ENCODE measurements around the gene VASP. TPM values are rescaled to one million over a fixed set of nuclear protein-coding genes. Genes with fewer than 3 reads are reported as not detected.

VASP gene
- total RNA-seq, 1 donor from 2014 or later = 32.6 TPM

- H2AFZ ChIP-seq (replicated peaks) = no peak overlapping the region
- H3K27ac Mint-ChIP-seq = no peak overlapping the region
- no peak for TF ChIP-seq EZH2phosphoT487 (IDR thresholded peaks at IDR 0.05)
- TF ChIP-seq CTCF (IDR thresholded peaks at IDR 0.05) = no peak
- TF ChIP-seq EZH2 (IDR thresholded peaks at IDR 0.05) = no peak
- peaks cover 58% of the 10 kb centered on the region for H4K20me1 ChIP-seq (ENCODE audit: low read depth)
- H3K4me1 Mint-ChIP-seq = peaks cover 4% of the 10 kb centered on the region
- peaks cover 2% of the 10 kb centered on the region for H3K27me3 Mint-ChIP-seq (ENCODE audit: insufficient read depth, low read depth)
- H3K4me3 ChIP-seq = no peak overlapping the region
- no peaks in the 10 kb centered on the region for H3K4me1 ChIP-seq
- H3K9ac ChIP-seq = no peak overlapping the region
- H3K27ac ChIP-seq = no peak overlapping the region
- H3K36me3 ChIP-seq = no peaks in the 10 kb centered on the region
- H3K4me2 ChIP-seq = no peak overlapping the region
- H3K4me3 Mint-ChIP-seq = no peak overlapping the region
- DNase-seq (ENCODE audit: low spot score) = no peak
- peaks cover 56% of the 10 kb centered on the region for H3K79me2 ChIP-seq (ENCODE audit: low read depth)
- H3K36me3 Mint-ChIP-seq = peaks cover 6% of the 10 kb centered on the region
- no peaks in the 10 kb centered on the region for H3K27me3 ChIP-seq
- no peaks in the 10 kb centered on the region for H3K9me3 ChIP-seq (ENCODE audit: low read depth)
- H3K9me3 Mint-ChIP-seq = no peaks in the 10 kb centered on the region
- peaks cover 5% of the 10 kb centered on the region for H3F3A ChIP-seq (ENCODE audit: low read depth)
Observed at GRCh38 chr19:45515081-45515624, 7.9 kb downstream of the VASP start.

GRCh38 chr19:45515807-45516401, 8.6 kb downstream of the VASP start:
- Histone ChIP-seq H3K27ac (no peak overlapping the region), H3K4me3 (no peak overlapping the region), H3K9me3 (ENCODE audit: low read depth) (no peaks in the 10 kb centered on the region), H3K79me2 (ENCODE audit: low read depth) (peaks cover 49% of the 10 kb centered on the region), H3K4me1 (no peaks in the 10 kb centered on the region), H3K9ac (no peak overlapping the region), H3K27me3 (no peaks in the 10 kb centered on the region), H3K36me3 (no peaks in the 10 kb centered on the region), H3K4me2 (no peak overlapping the region), H4K20me1 (ENCODE audit: low read depth) (peaks cover 51% of the 10 kb centered on the region), H3F3A (ENCODE audit: low read depth) (no peaks in the 10 kb centered on the region), H2AFZ (replicated peaks) (no peak overlapping the region)
- H3K27me3 Mint-ChIP-seq (ENCODE audit: insufficient read depth, low read depth) = peaks cover 2% of the 10 kb centered on the region
- no peak for DNase-seq (ENCODE audit: low spot score)
- TF ChIP-seq CTCF (IDR thresholded peaks at IDR 0.05) (no peak), EZH2 (IDR thresholded peaks at IDR 0.05) (no peak), EZH2phosphoT487 (IDR thresholded peaks at IDR 0.05) (no peak)
- peaks cover 6% of the 10 kb centered on the region for H3K36me3 Mint-ChIP-seq
- H3K9me3 Mint-ChIP-seq = no peaks in the 10 kb centered on the region
- peaks cover 4% of the 10 kb centered on the region for H3K4me1 Mint-ChIP-seq
- H3K4me3 Mint-ChIP-seq = no peak overlapping the region
- H3K27ac Mint-ChIP-seq = no peak overlapping the region

- Histone ChIP-seq H3K36me3 (no peaks in the 10 kb centered on the region), H3F3A (ENCODE audit: low read depth) (no peaks in the 10 kb centered on the region), H3K9me3 (ENCODE audit: low read depth) (no peaks in the 10 kb centered on the region), H2AFZ (replicated peaks) (no peak overlapping the region), H3K27me3 (no peaks in the 10 kb centered on the region), H3K4me3 (no peak overlapping the region), H3K27ac (no peak overlapping the region), H4K20me1 (ENCODE audit: low read depth) (peaks cover 40% of the 10 kb centered on the region), H3K4me1 (no peaks in the 10 kb centered on the region), H3K79me2 (ENCODE audit: low read depth) (peaks cover 35% of the 10 kb centered on the region), H3K4me2 (no peak overlapping the region), H3K9ac (no peak overlapping the region)
- Mint-ChIP-seq H3K4me1 (peaks cover 4% of the 10 kb centered on the region), H3K9me3 (no peaks in the 10 kb centered on the region), H3K27me3 (ENCODE audit: insufficient read depth, low read depth) (no peaks in the 10 kb centered on the region), H3K4me3 (no peak overlapping the region), H3K27ac (no peak overlapping the region), H3K36me3 (peaks cover 6% of the 10 kb centered on the region)
- no peak for TF ChIP-seq CTCF (IDR thresholded peaks at IDR 0.05)
- TF ChIP-seq EZH2 (IDR thresholded peaks at IDR 0.05) = no peak
- no peak for TF ChIP-seq EZH2phosphoT487 (IDR thresholded peaks at IDR 0.05)
- DNase-seq (ENCODE audit: low spot score) = no peak
Observed at GRCh38 chr19:45517238-45517637, 10.0 kb downstream of the VASP start.

All from neural progenitor cell (in vitro differentiated cells).